B cell (primary cell): ENCODE measurements around the gene PLEKHG4B. TPM values are rescaled to one million over a fixed set of nuclear protein-coding genes. Genes with fewer than 3 reads are reported as not detected.

Experiments
- ATAC-seq: fragments of 200-7000 bp; cut with Tn5 transposase; one replicate; pipeline ENCODE4 v1.10.0; 2021; ENCODE audit warnings: low read depth, mild to moderate bottlenecking, moderate number of reproducible peaks, moderate library complexity
- CTCF ChIA-PET: fragments of 350-600 bp; sonication (Branson Sonifier 250); formaldehyde crosslinking; loops from one replicate; lab custom pipeline; 2021; ENCODE audit warnings: antibody characterized with exemption, inconsistent platforms; lab: Charles Lee
- POLR2A ChIA-PET: fragments of 350-600 bp; sonication (Branson Sonifier 250); formaldehyde crosslinking; loops from one replicate; lab custom pipeline; 2021; ENCODE audit warnings: antibody characterized with exemption; lab: Charles Lee
- DNase-seq: peaks from one replicate; pipeline ENCODE4 v3.0.0; 2013
- H2AFZ ChIP-seq: 2 replicates; pipeline ENCODE4 v1.6.1; 2012; ENCODE audit warnings: mild to moderate bottlenecking, low read depth, low read length; ENCODE audit not compliant: insufficient read depth, poor library complexity, severe bottlenecking
- H3K27ac ChIP-seq, 2 donors: 1 replicate in 1 of 2; 2 replicates in 1 of 2; pipeline ENCODE4 v1.5.1; 2012 to 2013; ENCODE audit warnings: low read length in 2 of 2, mild to moderate bottlenecking in 2 of 2, moderate library complexity in 1 of 2
- H3K27me3 ChIP-seq, 4 experiments: fragments of 200-600 bp in 1 of 4; sonication (generic) in 1 of 4; replicated peaks in 1 of 4; 1 replicate in 2 of 4; 2 replicates in 2 of 4; pipeline versions ENCODE4 v1.6.1 to v1.7.0; 2013 to 2016; ENCODE audit warnings: low read length in 3 of 4, mild to moderate bottlenecking in 2 of 4, mixed read lengths in 1 of 4, moderate library complexity in 1 of 4; ENCODE audit not compliant: insufficient read depth in 4 of 4, control insufficient read depth in 3 of 4; ENCODE audit errors: control extremely low read depth in 1 of 4
- H3K36me3 ChIP-seq, 2 experiments: replicated peaks in 1 of 2; 1 replicate in 1 of 2; 2 replicates in 1 of 2; pipeline versions ENCODE4 v1.6.1 to v1.7.1; 2013; ENCODE audit warnings: low read length in 1 of 2; ENCODE audit not compliant: insufficient read depth in 2 of 2, control insufficient read depth in 1 of 2; ENCODE audit errors: control extremely low read depth in 1 of 2, extremely low read depth in 1 of 2
- H3K4me1 ChIP-seq, 2 donors: fragments of 200-600 bp in 1 of 2; sonication (generic) in 1 of 2; 1 replicate in 1 of 2; 2 replicates in 1 of 2; pipeline versions ENCODE4 v1.5.1 to v1.6.1; 2013 to 2017; ENCODE audit warnings: low read length in 2 of 2; ENCODE audit not compliant: control insufficient read depth in 2 of 2, insufficient read depth in 2 of 2
- H3K4me2 ChIP-seq: replicated peaks from 2 replicates; pipeline ENCODE3; 2012; ENCODE audit warnings: mild to moderate bottlenecking, low read depth, low read length; ENCODE audit not compliant: poor library complexity, severe bottlenecking
- H3K4me3 ChIP-seq, 5 experiments: fragments of 200-600 bp in 1 of 5; sonication (generic) in 1 of 5; 1 replicate in 3 of 5; 2 replicates in 2 of 5; pipeline versions ENCODE4 v1.5.1 to v1.7.0; 2011 to 2016; ENCODE audit warnings: low read length in 4 of 5, mild to moderate bottlenecking in 4 of 5, low read depth in 2 of 5, control low read depth in 1 of 5, moderate library complexity in 1 of 5; ENCODE audit not compliant: insufficient read depth in 1 of 5; ENCODE audit errors: control extremely low read depth in 1 of 5, extremely low read depth in 1 of 5
- H3K79me2 ChIP-seq: fragments of 200-600 bp; sonication (generic); one replicate; pipeline ENCODE4 v1.6.0; 2016; ENCODE audit warnings: low read length; ENCODE audit not compliant: control insufficient read depth, insufficient read depth
- H3K9ac ChIP-seq: fragments of 200-600 bp; sonication (generic); 2 replicates; pipeline ENCODE4 v1.6.1; 2017; ENCODE audit warnings: mild to moderate bottlenecking, low read length, moderate library complexity
- H3K9me3 ChIP-seq, 3 donors: one replicate each; pipeline versions ENCODE4 v1.6.1 to v1.7.1; 2013; ENCODE audit warnings: low read length in 2 of 3; ENCODE audit not compliant: control insufficient read depth in 2 of 3, insufficient read depth in 1 of 3; ENCODE audit errors: control extremely low read depth in 1 of 3
- H4K20me1 ChIP-seq: 2 replicates; pipeline ENCODE4 v1.6.0; 2012; ENCODE audit warnings: mild to moderate bottlenecking, low read length; ENCODE audit not compliant: insufficient read depth, control insufficient read depth, poor library complexity, severe bottlenecking
- H3K27ac Mint-ChIP-seq: one replicate; pipeline ENCODE4 v1.8.0; 2021; ENCODE audit warnings: mixed read lengths
- H3K27me3 Mint-ChIP-seq: one replicate; pipeline ENCODE4 v1.8.0; 2021; ENCODE audit warnings: mixed read lengths
- H3K4me1 Mint-ChIP-seq: one replicate; pipeline ENCODE4 v1.8.0; 2021; ENCODE audit warnings: mixed read lengths
- H3K4me3 Mint-ChIP-seq: one replicate; pipeline ENCODE4 v1.8.0; 2021; ENCODE audit warnings: mixed read lengths
- H3K9me3 Mint-ChIP-seq: one replicate; pipeline ENCODE4 v1.8.0; 2022; ENCODE audit warnings: mixed read lengths; ENCODE audit not compliant: insufficient read depth
- CTCF ChIP-seq: fragments of 200-600 bp; IDR thresholded peaks from one replicate; pipeline ENCODE4 v1.8.0; 2022; ENCODE audit warnings: antibody characterized with exemption, mild to moderate bottlenecking
- EZH2 ChIP-seq: IDR thresholded peaks from 2 replicates; pipeline ENCODE4 v1.6.1; 2012; ENCODE audit warnings: borderline replicate concordance, low read depth, mild to moderate bottlenecking, moderate library complexity, low read length; ENCODE audit not compliant: insufficient read depth, poor library complexity, severe bottlenecking
- WGBS: methylation state at CpG from one replicate; pipeline ENCODE4 v1.1.5; 2013; ENCODE audit warnings: missing lambda C conversion rate; ENCODE audit not compliant: insufficient coverage; 5-methylcytosine and 5-hydroxymethylcytosine counted together
- intact Hi-C: fragments of 100-400 bp; cut with micrococcal nuclease; formaldehyde crosslinking; loops from one replicate; pipeline ENCODE4 v1.10.0; 2022
- polyA plus RNA-seq: library from polyadenylated mRNA; depleted of rRNA; stranded (reverse); fragments of >200 nt; gene quantifications from 2 replicates; pipeline ENCODE4 v1.2.3, GENCODE V29; 2012
- total RNA-seq, 2 donors: library from RNA; stranded (reverse); fragments of 120-200 nt in 1 of 2; gene quantifications; 1 replicate in 1 of 2; 2 replicates in 1 of 2; pipeline versions ENCODE4 v1.2.3 to v1.2.4, GENCODE V29; 2013 to 2022

Gene PLEKHG4B
- total and polyA plus RNA-seq, 2 donors (not counting 1 experiment from before 2014, with no cell fraction given): not detected

GRCh38 chr5:93221-93980, 1.4 kb downstream of the PLEKHG4B start:
- no peaks in the 10 kb centered on the region for H3K36me3 ChIP-seq
- no peak overlapping the region for H3K4me3 ChIP-seq
- no peak for ATAC-seq
- peaks cover 0 to 3% of the 10 kb centered on the region in 2 donors for H3K4me1 ChIP-seq
- intact Hi-C loops: no loop called here
- H3K4me3 Mint-ChIP-seq: no peak overlapping the region
- peaks cover 0 to 6% (median 0%) of the 10 kb centered on the region in 3 donors for H3K9me3 ChIP-seq
- peaks cover 50% of the 10 kb centered on the region for H3K27me3 Mint-ChIP-seq
- no peak overlapping the region for H2AFZ ChIP-seq
- POLR2A ChIA-PET: no interaction called here
- H3K9ac ChIP-seq: no peak overlapping the region
- H3K27ac Mint-ChIP-seq: no peak overlapping the region
- H3K4me2 ChIP-seq: no peak overlapping the region
- H3K79me2 ChIP-seq: no peaks in the 10 kb centered on the region
- H3K27ac ChIP-seq: no peak overlapping the region
- WGBS: 92% methylated on average over 15 of the region's 15 CpGs
- H4K20me1 ChIP-seq: no peaks in the 10 kb centered on the region
- H3K9me3 Mint-ChIP-seq: no peaks in the 10 kb centered on the region
- TF ChIP-seq CTCF (no peak), EZH2 (no peak)
- peaks cover 5% of the 10 kb centered on the region for H3K4me1 Mint-ChIP-seq
- CTCF ChIA-PET: no interaction called here
- no peak for DNase-seq
- peaks cover 0 to 28% (median 11%) of the 10 kb centered on the region in 4 experiments for H3K27me3 ChIP-seq
